Skeletal muscle cell (primary cell): ENCODE measurements around the gene SRSF9.
"Not testable (repeated sequence)": the region's sequence is repeated elsewhere in the genome, so short reads cannot be mapped to it uniquely, and the experiment has no call there.

Source experiments
- DNase-seq: peaks from one replicate; pipeline ENCODE4 v3.0.0-alpha.2; 2010; ENCODE audit warnings: low read depth
- H3K4me3 ChIP-seq: 2 replicates; pipeline ENCODE4 v1.5.1; 2011; ENCODE audit warnings: low read depth, mild to moderate bottlenecking, control low read depth, low read length, moderate library complexity

SRSF9 gene

DNA sequence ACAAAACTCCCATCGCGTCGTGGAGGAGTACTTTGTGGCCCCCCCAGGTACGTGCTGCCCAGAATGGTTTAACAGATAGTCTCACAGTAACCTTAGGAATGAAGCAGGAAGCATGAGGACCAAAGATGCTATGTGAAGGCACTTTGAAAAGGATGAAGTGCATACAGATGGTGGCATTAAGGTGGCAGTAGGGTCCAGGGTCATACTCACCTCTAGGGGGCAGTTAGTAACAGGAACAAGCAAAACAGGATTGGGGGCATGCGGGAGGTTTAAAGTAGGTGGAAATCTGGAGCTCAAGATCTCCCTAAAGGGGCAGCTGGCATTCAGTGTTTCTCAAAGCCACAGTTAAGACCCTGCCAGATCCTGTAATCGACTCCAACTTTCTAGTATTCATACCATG lies 12.4 kb downstream of the SRSF9 start:
- DNase-seq, result no peak
- H3K4me3 ChIP-seq, result no peak overlapping the region

GRCh38 chr12:120455302-120455701 lies 14.2 kb downstream of the SRSF9 start:
- no peak for DNase-seq
- H3K4me3 ChIP-seq, result no peak overlapping the region

GRCh38 chr12:120453977-120454376 lies 15.6 kb downstream of the SRSF9 start:
- DNase-seq, result no peak
- H3K4me3 ChIP-seq, result no peak overlapping the region

DNA sequence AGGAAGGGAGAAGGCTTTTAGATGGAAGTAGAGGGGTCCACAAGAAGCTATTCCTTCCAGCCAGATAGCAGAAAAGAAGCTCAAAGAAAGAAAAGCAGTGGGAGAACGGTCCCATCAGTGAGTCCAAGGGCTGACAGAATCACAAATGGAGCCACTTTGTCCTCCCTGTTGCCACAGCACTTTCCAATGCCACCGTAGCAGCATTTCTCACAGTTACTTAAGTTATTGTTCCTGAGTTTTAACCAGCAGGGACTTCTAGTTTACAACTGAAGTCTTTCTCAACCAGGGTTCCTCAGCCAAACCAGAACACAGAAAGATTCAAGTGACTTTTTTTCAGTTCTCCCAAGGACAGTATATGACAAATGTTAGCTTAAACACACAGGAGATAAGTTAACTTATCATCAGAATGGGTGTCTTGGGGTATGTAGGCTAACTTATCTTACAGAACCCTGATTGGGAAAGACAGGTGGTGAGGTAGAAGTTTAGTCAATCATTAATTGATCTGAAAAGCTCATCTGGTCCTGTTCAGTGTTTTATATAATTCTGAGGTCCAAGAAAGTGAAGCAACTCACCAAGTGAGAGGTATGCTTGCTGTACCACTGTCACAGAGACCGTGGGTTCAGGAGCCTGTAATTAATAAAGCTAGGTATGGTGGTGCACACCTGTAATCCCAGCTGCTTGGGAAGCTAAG lies 16.3 kb downstream of the SRSF9 start:
- no peak for DNase-seq
- H3K4me3 ChIP-seq, result no peak overlapping the region

DNA sequence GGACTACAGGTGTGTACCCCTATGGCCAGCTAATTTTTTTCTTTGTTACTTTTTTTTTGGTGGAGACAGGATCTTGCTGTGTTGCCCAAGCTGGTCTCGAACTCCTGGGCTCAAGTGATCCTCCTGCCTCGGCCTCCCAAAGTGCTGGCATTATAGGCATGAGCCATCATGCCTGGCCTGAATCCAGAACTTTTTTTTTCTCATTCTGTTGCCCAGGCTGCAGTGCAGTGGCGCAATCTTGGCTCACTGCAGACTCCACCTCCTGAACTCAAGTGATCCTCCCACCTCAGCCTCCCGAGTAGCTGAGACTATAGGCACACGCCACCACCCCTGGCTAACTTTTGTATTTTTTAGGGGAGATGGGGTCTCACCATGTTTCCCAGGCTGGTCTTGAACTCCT lies 17.0 kb downstream of the SRSF9 start:
- DNase-seq, H3K4me3 ChIP-seq: not testable (repeated sequence)

DNA sequence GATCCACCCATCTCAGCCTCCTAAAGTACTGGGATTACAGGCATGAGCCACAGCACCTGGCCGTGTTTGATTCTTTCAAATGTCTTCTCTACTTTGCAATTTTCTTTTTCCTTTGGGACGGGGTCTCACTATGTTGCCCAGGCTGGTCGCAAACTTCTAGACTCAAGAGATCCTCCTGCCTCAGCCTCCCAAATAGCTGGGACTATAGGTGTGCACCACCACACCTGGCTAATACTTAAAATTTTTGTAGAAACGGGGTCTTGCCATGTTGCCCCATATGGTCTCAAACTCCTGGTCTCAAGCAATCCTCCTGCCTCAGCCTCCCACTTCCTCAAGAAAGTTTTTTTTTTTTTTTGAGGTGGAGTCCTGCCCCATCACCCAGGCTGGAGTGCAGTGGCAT lies 21.6 kb downstream of the SRSF9 start:
- H3K4me3 ChIP-seq, result no peak overlapping the region
- no peak for DNase-seq

DNA sequence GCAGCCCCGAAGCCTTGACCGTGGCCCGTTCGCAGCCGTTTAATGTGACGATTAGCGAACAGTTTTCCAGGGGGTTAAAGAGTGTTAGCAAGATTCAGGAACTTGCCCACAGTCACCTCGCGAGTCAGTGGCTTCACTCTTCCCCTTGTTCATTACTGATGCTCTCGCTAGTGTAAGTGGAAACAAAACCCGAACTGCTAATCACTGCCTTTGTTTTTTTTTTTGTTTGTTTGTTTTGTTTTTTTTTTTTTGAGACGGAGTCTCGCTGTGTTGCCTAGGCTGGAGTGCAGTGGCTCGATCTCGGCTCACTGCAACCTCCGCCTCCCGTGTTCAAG lies 22.7 kb downstream of the SRSF9 start:
- H3K4me3 ChIP-seq, result peak overlapping the region; percentile 100
- not testable (repeated sequence) for DNase-seq

GRCh38 chr12:120445911-120446843 lies 23.4 kb downstream of the SRSF9 start, which contains the start of the genes GATC and TRIAP1:
GATC (plus strand) TSS chr12:120446444; CDS start chr12:120446481, 37 bp downstream.
TRIAP1 (minus strand) TSS chr12:120446384; CDS start chr12:120446372, 12 bp downstream.
- peak within 1 kb of the TSS; percentile 100 for H3K4me3 ChIP-seq
- no peak for DNase-seq

- H3K4me3 ChIP-seq, result peak overlapping the region; percentile 100
- DNase-seq, result no peak
Measured at GRCh38 chr12:120444676-120445075, 24.9 kb downstream of the SRSF9 start.

DNA sequence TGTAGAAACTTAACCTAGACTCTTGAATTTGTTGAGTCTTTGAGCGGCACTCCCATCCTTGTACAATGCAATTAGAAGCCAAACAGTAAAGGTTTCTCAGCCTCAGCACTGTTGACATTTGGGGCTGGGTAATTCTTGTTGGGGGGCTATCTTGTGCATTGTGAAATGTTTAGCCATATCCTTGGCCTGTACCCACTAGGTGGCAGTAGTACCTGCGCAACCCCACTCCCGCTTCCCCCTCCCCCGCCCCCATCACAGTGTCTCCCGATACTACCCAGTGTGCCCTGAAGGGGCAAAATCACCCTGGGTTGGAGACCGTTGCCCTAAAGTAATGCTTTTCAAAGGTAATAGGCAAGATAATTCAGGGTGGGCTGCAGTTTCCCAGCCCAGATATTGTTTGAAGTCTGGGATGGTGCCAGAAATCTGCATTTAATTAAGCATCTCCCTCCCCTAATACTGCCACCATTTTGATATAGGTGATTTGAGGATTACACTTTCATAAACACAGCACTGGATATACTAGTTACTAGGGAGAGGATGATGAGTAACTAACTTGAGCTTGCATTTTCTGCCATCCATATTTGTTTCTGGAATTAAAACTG lies 29.8 kb downstream of the SRSF9 start:
- DNase-seq, result peak; percentile 24
- no peak overlapping the region for H3K4me3 ChIP-seq

DNA sequence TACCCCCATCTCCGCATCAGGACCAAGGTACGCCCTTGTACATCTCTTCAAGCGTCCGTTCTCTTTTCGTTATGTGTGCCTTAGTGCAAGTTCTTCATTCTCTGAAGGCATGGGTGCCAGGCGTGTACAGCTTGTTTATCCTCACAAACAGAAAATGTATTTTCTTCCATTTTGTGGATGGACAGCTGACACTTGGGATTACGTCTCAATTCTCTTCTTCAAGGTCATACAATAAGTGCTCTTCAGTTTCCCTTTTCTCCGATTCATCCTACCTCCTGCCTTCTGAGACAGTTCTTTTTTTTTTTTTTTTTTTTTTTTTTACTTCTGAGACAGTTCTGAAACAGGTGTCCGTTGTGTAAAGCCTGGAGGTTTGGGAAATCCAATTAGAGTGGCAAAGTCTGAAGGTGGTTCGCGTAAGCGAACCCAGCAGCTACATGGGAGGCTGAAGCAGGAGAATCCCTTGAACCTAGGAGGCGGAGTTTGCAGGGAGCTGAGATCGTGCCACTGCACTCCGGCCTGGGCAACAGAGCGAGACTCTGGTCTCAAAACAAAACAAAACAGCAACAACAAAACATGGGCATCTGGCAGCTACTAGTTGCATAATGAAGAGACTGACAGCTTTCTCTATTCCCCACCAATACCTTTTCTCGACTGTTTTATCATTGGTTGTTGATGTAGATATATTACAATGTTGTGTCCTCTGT lies 30.9 kb downstream of the SRSF9 start:
- peak overlapping the region; percentile 76 for H3K4me3 ChIP-seq
- DNase-seq, result no peak

DNA sequence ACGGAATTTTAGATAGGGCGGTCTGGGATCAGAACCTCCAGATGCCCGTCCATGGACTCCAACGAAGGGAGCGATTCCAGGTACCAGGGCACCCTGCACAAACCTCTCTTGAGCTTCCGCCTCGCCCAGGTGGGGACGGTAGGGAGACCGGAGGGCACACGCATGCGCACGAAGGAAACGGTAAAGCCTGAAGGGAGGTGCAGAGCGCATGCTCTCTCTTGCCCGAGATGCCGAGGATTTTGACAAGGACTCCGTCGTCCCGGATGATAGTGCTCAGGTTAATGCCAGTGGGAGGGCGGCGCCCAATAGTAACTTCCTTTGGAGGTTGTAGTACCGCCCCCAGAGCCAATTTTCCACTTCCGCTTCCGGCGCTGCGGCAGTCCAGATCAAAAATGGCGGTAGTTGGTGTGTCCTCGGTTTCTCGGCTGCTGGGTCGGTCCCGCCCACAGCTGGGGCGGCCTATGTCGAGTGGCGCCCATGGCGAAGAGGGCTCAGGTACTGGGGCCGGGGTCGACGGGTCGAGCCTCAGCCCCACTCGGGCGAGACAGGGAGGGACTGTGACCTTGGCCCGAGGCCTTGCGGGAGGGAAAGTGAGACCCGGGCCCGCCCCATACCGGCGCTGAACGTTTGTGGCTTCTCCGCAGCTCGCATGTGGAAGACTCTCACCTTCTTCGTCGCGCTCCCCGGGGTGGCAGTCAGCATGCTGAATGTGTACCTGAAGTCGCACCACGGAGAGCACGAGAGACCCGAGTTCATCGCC lies 31.6 kb downstream of the SRSF9 start, which contains the start of gene COX6A1:
TSS of gene COX6A1 (plus strand) at position 379 of the 760 bp plus-strand sequence. CDS start at position 393, 14 bp downstream.
- peak within 1 kb of the TSS; percentile 76 for H3K4me3 ChIP-seq
- DNase-seq, result peak; percentile 88

GRCh38 chr12:120432772-120433525 lies 36.6 kb downstream of the SRSF9 start:
- no peak for DNase-seq
- no peak overlapping the region for H3K4me3 ChIP-seq

GRCh38 chr12:120429368-120429767 lies 40.2 kb downstream of the SRSF9 start:
- no peak overlapping the region for H3K4me3 ChIP-seq
- DNase-seq, result no peak

- no peak for DNase-seq
- H3K4me3 ChIP-seq, result no peak overlapping the region
Measured at GRCh38 chr12:120428597-120429229, 40.8 kb downstream of the SRSF9 start.

GRCh38 chr12:120425797-120426196 lies 43.8 kb downstream of the SRSF9 start:
- no peak for DNase-seq
- H3K4me3 ChIP-seq, result no peak overlapping the region

DNA sequence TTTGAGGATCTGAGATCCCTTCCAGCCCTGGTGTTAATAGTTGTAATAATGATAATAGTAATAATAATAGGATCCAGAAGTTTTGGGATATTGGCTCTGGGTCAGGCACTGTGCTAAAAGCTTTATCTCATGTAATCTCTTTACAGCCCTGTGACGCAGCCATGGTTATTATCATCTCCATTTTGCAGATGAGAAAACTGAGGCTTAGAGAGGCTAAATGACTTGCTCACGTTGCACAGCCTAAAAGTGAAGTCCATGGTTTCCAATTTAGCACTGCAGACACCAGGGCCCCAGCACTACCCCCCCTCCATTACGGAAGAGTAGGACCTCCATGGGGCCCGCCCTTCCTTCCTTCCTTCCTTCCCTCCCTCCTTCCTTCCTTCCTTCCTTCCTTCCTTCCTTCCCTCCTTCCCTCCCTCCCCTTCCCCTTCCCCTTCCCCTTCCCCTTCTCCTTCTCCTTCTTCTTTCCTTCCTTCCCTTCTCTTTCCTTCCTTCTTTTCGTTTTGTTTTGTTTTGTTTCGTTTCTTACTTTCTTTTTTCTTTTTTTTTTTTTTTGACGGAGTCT lies 46.6 kb downstream of the SRSF9 start:
- no peak overlapping the region for H3K4me3 ChIP-seq
- no peak for DNase-seq
